ENCODE data around the gene PRKG1. TPM values are rescaled to one million over a fixed set of nuclear protein-coding genes. Genes with fewer than 3 reads are reported as not detected.

Gene PRKG1
- total and polyA plus RNA-seq, 2 of the 8 experiments (the other 6 are each of a cell fraction or from before 2014, with no cell fraction given): 4.2 to 15.2 TPM

DNA sequence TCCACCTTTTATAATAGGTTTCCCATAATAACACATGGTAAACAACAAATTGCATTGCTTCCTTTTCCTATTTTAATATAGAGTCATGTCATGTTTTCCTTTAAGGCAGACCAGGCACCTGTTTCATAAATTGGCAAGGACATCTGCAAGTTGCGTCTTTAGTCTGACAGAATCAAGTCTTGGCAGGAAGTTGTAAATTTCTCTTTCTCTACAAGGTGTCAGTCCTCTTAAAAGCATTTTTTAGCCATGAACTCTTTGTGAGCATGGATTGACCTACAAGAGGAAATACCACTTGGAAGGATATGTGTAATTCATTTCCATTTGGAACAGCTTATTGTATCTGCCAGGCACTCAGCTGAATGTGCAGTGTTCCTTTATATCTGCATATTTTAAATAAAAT, 176.8 kb downstream of the PRKG1 start (continued):
- TF ChIP-seq TAF7 (optimal IDR thresholded peaks at IDR 0.05; ENCODE audit: borderline replicate concordance, low read depth, low read length) (no peak), EGR1 (IDR thresholded peaks at IDR 0.05; ENCODE audit: borderline replicate concordance, low read depth, low read length) (no peak), PHF8 (conservative IDR thresholded peaks at IDR 0.05; ENCODE audit: low read depth, low read length) (no peak), CHD2 (IDR thresholded peaks at IDR 0.05; ENCODE audit: low read length) (no peak), NRF1 (IDR thresholded peaks at IDR 0.05; ENCODE audit: low read depth, low read length) (no peak)

Data from H1 (cell line).